Esophagus (tissue), 2 donors: ENCODE results near the gene NDUFAF3. TPM values are rescaled to one million over a fixed set of nuclear protein-coding genes. Genes with fewer than 3 reads are reported as not detected.

Experiments
- H3K27ac ChIP-seq, 2 donors: one replicate each; pipeline ENCODE4 v1.5.1; 2013; ENCODE audit warnings: low read depth in 2 of 2, mild to moderate bottlenecking in 2 of 2, inconsistent platforms in 1 of 2, low read length in 1 of 2, moderate library complexity in 1 of 2
- H3K27me3 ChIP-seq, 2 donors: one replicate each; pipeline ENCODE4 v1.6.1; 2013; ENCODE audit warnings: low read length in 2 of 2, control low read depth in 1 of 2, mild to moderate bottlenecking in 1 of 2; ENCODE audit not compliant: insufficient read depth in 2 of 2, control insufficient read depth in 1 of 2
- H3K36me3 ChIP-seq, 2 donors: one replicate each; pipeline ENCODE4 v1.6.1; 2013; ENCODE audit warnings: low read length in 1 of 2; ENCODE audit not compliant: control insufficient read depth in 2 of 2, insufficient read depth in 2 of 2
- H3K4me1 ChIP-seq, 2 donors: one replicate each; pipeline ENCODE4 v1.6.1; 2013; ENCODE audit warnings: low read length in 1 of 2; ENCODE audit not compliant: control insufficient read depth in 2 of 2, insufficient read depth in 2 of 2
- H3K4me3 ChIP-seq, 2 donors: one replicate each; pipeline ENCODE4 v1.5.1; 2013; ENCODE audit warnings: low read length in 2 of 2, mild to moderate bottlenecking in 2 of 2, low read depth in 1 of 2, moderate library complexity in 1 of 2
- H3K9me3 ChIP-seq, 2 donors: one replicate each; pipeline ENCODE4 v1.6.1; 2013; ENCODE audit warnings: mild to moderate bottlenecking in 2 of 2, low read depth in 1 of 2, low read length in 1 of 2, moderate library complexity in 1 of 2; ENCODE audit not compliant: control insufficient read depth in 2 of 2, insufficient read depth in 1 of 2
- WGBS, 2 donors: extraction: QIAGEN DNeasy Blood & Tissue Kit; methylation state at CpG; one replicate each; pipeline ENCODE4 v1.1.7; 2013; 5-methylcytosine and 5-hydroxymethylcytosine counted together
- polyA plus RNA-seq, 2 donors: library from polyadenylated mRNA; stranded (reverse); fragments of 200-250 nt; gene quantifications; one replicate each; pipeline ENCODE4 v1.2.3, GENCODE V29; 2013
- donor health status: healthy with polysubstance abuse.
- donor health status: Bipolar disorder and iron deficiency.

NDUFAF3 gene
- polyA plus RNA-seq, 2 donors = 65.1 to 65.7 TPM

GRCh38 chr3:49034650-49035049 is 12.7 kb downstream of the NDUFAF3 start:
- WGBS, 2 donors = 84 to 91% methylated on average over 2 of the region's 2 CpGs
- H3K36me3 ChIP-seq = peaks cover 9 to 24% of the 10 kb centered on the region in 2 donors
- no peaks in the 10 kb centered on the region for H3K9me3 ChIP-seq

GRCh38 chr3:49035281-49035680 is 13.4 kb downstream of the NDUFAF3 start:
- Histone ChIP-seq H3K4me1 (no peaks in the 10 kb centered on the region), H3K27me3 (no peaks in the 10 kb centered on the region), H3K9me3 (no peaks in the 10 kb centered on the region), H3K4me3 (no peak overlapping the region), H3K36me3 (peaks cover 9 to 24% of the 10 kb centered on the region in 2 donors), H3K27ac (no peak overlapping the region)
- 91 to 97% methylated on average over 3 of the region's 3 CpGs for WGBS, 2 donors

More at GRCh38 chr3:49034650-49035049, 12.7 kb downstream of the NDUFAF3 start:
- Histone ChIP-seq H3K27ac (no peak overlapping the region), H3K4me3 (no peak overlapping the region), H3K27me3 (no peaks in the 10 kb centered on the region), H3K4me1 (no peaks in the 10 kb centered on the region)

GRCh38 chr3:49053543-49053942 is 31.6 kb downstream of the NDUFAF3 start:
- H3K27ac ChIP-seq = no peak overlapping the region
- H3K9me3 ChIP-seq = no peaks in the 10 kb centered on the region
- H3K36me3 ChIP-seq = peaks cover 14 to 19% of the 10 kb centered on the region in 2 donors
- WGBS, 2 donors = 94 to 100% methylated on average over 1 of the region's 1 CpG
- no peak overlapping the region for H3K4me3 ChIP-seq
- H3K4me1 ChIP-seq = no peaks in the 10 kb centered on the region
- no peaks in the 10 kb centered on the region for H3K27me3 ChIP-seq

GRCh38 chr3:49054344-49054862 is 32.5 kb downstream of the NDUFAF3 start:
- peaks cover 14 to 19% of the 10 kb centered on the region in 2 donors for H3K36me3 ChIP-seq

GRCh38 chr3:49057268-49057667 is 35.3 kb downstream of the NDUFAF3 start:
- Histone ChIP-seq H3K27ac (no peak overlapping the region), H3K4me1 (no peaks in the 10 kb centered on the region), H3K9me3 (no peaks in the 10 kb centered on the region), H3K36me3 (peaks cover 14 to 22% of the 10 kb centered on the region in 2 donors), H3K4me3 (no peak overlapping the region), H3K27me3 (no peaks in the 10 kb centered on the region)
- 96 to 97% methylated on average over 10 of the region's 10 CpGs for WGBS, 2 donors

More at GRCh38 chr3:49054344-49054862, 32.5 kb downstream of the NDUFAF3 start:
- H3K4me3 ChIP-seq = no peak overlapping the region
- WGBS, 2 donors = 97 to 99% methylated on average over 2 of the region's 2 CpGs
- H3K27me3 ChIP-seq = no peaks in the 10 kb centered on the region
- no peaks in the 10 kb centered on the region for H3K9me3 ChIP-seq
- H3K4me1 ChIP-seq = no peaks in the 10 kb centered on the region
- no peak overlapping the region for H3K27ac ChIP-seq

GRCh38 chr3:49058011-49058410 is 36.1 kb downstream of the NDUFAF3 start:
- Histone ChIP-seq H3K27me3 (no peaks in the 10 kb centered on the region), H3K27ac (no peak overlapping the region), H3K9me3 (no peaks in the 10 kb centered on the region), H3K4me1 (no peaks in the 10 kb centered on the region), H3K4me3 (no peak overlapping the region), H3K36me3 (peaks cover 14 to 20% of the 10 kb centered on the region in 2 donors)
- 93 to 94% methylated on average over 7 of the region's 7 CpGs for WGBS, 2 donors

Other genes starting within 250 kb of the NDUFAF3 start
- gene PRKAR2A, start 174.2 kb upstream of the NDUFAF3 start, polyA plus RNA-seq = 10 to 100 TPM in 1 of 2 donors, 1 to 10 TPM in 1; 7.2 to 11.3 TPM
- gene SLC25A20, start 123.2 kb upstream of the NDUFAF3 start, polyA plus RNA-seq = 1 to 10 TPM; 5.8 to 9.0 TPM
- 10 to 100 TPM; 32.8 to 36.5 TPM for gene ARIH2, start 103.3 kb upstream of the NDUFAF3 start, polyA plus RNA-seq
- 10 to 100 TPM; 10.7 to 14.5 TPM for gene P4HTM, start 31.9 kb upstream of the NDUFAF3 start, polyA plus RNA-seq
- 10 to 100 TPM; 64.5 to 79.0 TPM for gene WDR6, start 14.7 kb upstream of the NDUFAF3 start, polyA plus RNA-seq
- 10 to 100 TPM; 22.2 to 26.9 TPM for gene DALRD3, start 3.5 kb upstream of the NDUFAF3 start, polyA plus RNA-seq
- gene IMPDH2, start 7.3 kb downstream of the NDUFAF3 start, polyA plus RNA-seq = 100 to 1,000 TPM; 121 to 176 TPM
- gene QRICH1, start 72.0 kb downstream of the NDUFAF3 start, polyA plus RNA-seq = 10 to 100 TPM; 31.9 to 38.2 TPM
- gene QARS1, start 82.6 kb downstream of the NDUFAF3 start, polyA plus RNA-seq = 100 to 1,000 TPM; 228 to 237 TPM
- 10 to 100 TPM; 17.9 to 19.4 TPM for gene USP19, start 98.7 kb downstream of the NDUFAF3 start, polyA plus RNA-seq
- 100 to 1,000 TPM; 123 to 219 TPM for gene LAMB2, start 110.9 kb downstream of the NDUFAF3 start, polyA plus RNA-seq
- 10 to 100 TPM; 10.1 to 19.1 TPM for gene CCDC71, start 144.2 kb downstream of the NDUFAF3 start, polyA plus RNA-seq
- 10 to 100 TPM; 24.5 to 39.0 TPM for gene KLHDC8B, start 149.5 kb downstream of the NDUFAF3 start, polyA plus RNA-seq